HG03060 (cell line): Measurements from ENCODE around the gene BBS5.
"Not testable (repeated sequence)": the region's sequence is repeated elsewhere in the genome, so short reads cannot be mapped to it uniquely, and the experiment has no call there.

Experiments
- ATAC-seq: cut with Tn5 transposase; IDR thresholded peaks from one replicate; pipeline ENCODE4 v1.9.1; 2021; ENCODE audit warnings: low read depth, moderate number of reproducible peaks; ENCODE audit not compliant: unreplicated experiment

BBS5 gene

GRCh38 chr2:169485650-169486138, 6.4 kb downstream of the BBS5 start:
- no peak for ATAC-seq

GRCh38 chr2:169486487-169486886, 7.2 kb downstream of the BBS5 start:
- no peak for ATAC-seq

GRCh38 chr2:169490834-169491233, 11.5 kb downstream of the BBS5 start:
- no peak for ATAC-seq

GRCh38 chr2:169491378-169491777, 12.1 kb downstream of the BBS5 start:
- no peak for ATAC-seq

- ATAC-seq = no peak
Measured at GRCh38 chr2:169493360-169493759, 14.1 kb downstream of the BBS5 start.

- ATAC-seq = no peak
Measured at GRCh38 chr2:169495310-169495928, 16.1 kb downstream of the BBS5 start.

- no peak for ATAC-seq
Measured at GRCh38 chr2:169504651-169505050, 25.4 kb downstream of the BBS5 start.

GRCh38 chr2:169507698-169508097, 28.4 kb downstream of the BBS5 start:
- ATAC-seq = no peak

- ATAC-seq = no peak
Measured at GRCh38 chr2:169509298-169509885, 30.1 kb downstream of the BBS5 start, which contains the start of gene KLHL41. Gene KLHL41, plus strand, starts transcription at chr2:169509702. Its CDS starts 77 bp downstream, at chr2:169509779.

- ATAC-seq = no peak
Measured at GRCh38 chr2:169509955-169510354, 30.7 kb downstream of the BBS5 start.

GRCh38 chr2:169510496-169510895, 31.2 kb downstream of the BBS5 start:
- no peak for ATAC-seq

- no peak for ATAC-seq
Measured at GRCh38 chr2:169511818-169512217, 32.5 kb downstream of the BBS5 start.

- ATAC-seq = no peak
Measured at GRCh38 chr2:169512525-169512924, 33.2 kb downstream of the BBS5 start.

- no peak for ATAC-seq
Measured at GRCh38 chr2:169513094-169513493, 33.8 kb downstream of the BBS5 start.

- no peak for ATAC-seq
Measured at GRCh38 chr2:169513926-169514325, 34.6 kb downstream of the BBS5 start.

- not testable (repeated sequence) for ATAC-seq
Measured at GRCh38 chr2:169514758-169515157, 35.5 kb downstream of the BBS5 start.

GRCh38 chr2:169516488-169516995, 37.2 kb downstream of the BBS5 start:
- not testable (repeated sequence) for ATAC-seq

- ATAC-seq = no peak
Measured at GRCh38 chr2:169520896-169521295, 41.6 kb downstream of the BBS5 start.

GRCh38 chr2:169523681-169524080, 44.4 kb downstream of the BBS5 start:
- ATAC-seq = no peak

GRCh38 chr2:169525434-169525833, 46.1 kb downstream of the BBS5 start:
- ATAC-seq = no peak

- ATAC-seq = no peak
Measured at GRCh38 chr2:169526451-169526850, 47.2 kb downstream of the BBS5 start.

- peak; percentile 68 for ATAC-seq
Measured at GRCh38 chr2:169528271-169528701, 49.0 kb downstream of the BBS5 start.
